PFSK-1 (cell line): Measurements from ENCODE around the gene CACHD1.

Experiments used
- POLR2AphosphoS5 ChIP-seq: IDR thresholded peaks from 2 replicates; pipeline ENCODE4 v1.6.1; 2012; ENCODE audit warnings: low read depth, mild to moderate bottlenecking, control low read depth, low read length, moderate library complexity
- REST ChIP-seq, 2 experiments: IDR thresholded peaks; 2 replicates each; pipeline versions ENCODE4 v1.6.1 to v1.8.0; 2011 to 2012; ENCODE audit warnings: low read depth in 2 of 2, low read length in 2 of 2, control low read depth in 1 of 2, inconsistent platforms in 1 of 2, mild to moderate bottlenecking in 1 of 2, moderate library complexity in 1 of 2; ENCODE audit not compliant: insufficient read depth in 1 of 2
- SIN3A ChIP-seq: IDR thresholded peaks from 2 replicates; pipeline ENCODE4 v1.6.1; 2012; ENCODE audit warnings: mild to moderate bottlenecking, low read length, moderate library complexity, borderline replicate concordance; ENCODE audit not compliant: insufficient read depth
- TAF1 ChIP-seq: IDR thresholded peaks from 2 replicates; pipeline ENCODE4 v1.6.1; 2012; ENCODE audit warnings: low read length, control low read depth, borderline replicate concordance; ENCODE audit not compliant: insufficient read depth

DNA sequence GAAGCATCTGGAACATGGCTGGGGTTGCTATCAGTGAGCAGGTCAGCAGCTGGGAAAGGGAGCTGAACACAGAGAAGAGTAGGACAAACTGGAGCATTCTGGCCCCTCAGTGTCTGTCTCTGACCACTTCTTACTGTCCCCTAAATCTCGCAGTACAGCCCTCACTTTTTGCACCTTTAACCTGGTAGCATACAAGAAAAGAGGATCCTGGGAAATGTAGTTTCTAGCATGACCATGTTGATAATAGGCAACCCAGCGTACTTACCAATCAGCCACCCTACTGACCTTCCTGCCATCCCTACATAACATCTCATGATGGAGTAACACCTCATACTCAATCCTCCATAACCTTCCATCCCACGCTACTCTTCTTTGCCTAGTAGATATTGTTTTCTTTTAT is 175.8 kb downstream of the CACHD1 start:
- no peak for TF ChIP-seq POLR2AphosphoS5
- no peak for TF ChIP-seq TAF1
- TF ChIP-seq SIN3A, result no peak
- no peak for TF ChIP-seq REST (IDR thresholded peaks at IDR 0.05; ENCODE audit: insufficient read depth in 1 of 2, low read depth in 2 of 2, low read length in 2 of 2)
